GM19324 (cell line): Measurements from ENCODE around the gene CALHM3.

Experiments used
- ATAC-seq: cut with Tn5 transposase; IDR thresholded peaks from one replicate; pipeline ENCODE4 v1.9.1; 2021; ENCODE audit warnings: mild to moderate bottlenecking, moderate library complexity; ENCODE audit not compliant: unreplicated experiment, low FRiP score

Gene CALHM3

GRCh38 chr10:103427866-103428265 is 51.2 kb downstream of the CALHM3 start:
- no peak for ATAC-seq

GRCh38 chr10:103423748-103424147 is 55.3 kb downstream of the CALHM3 start:
- no peak for ATAC-seq
